ENCODE data around the gene RLBP1.

The RLBP1 gene

DNA sequence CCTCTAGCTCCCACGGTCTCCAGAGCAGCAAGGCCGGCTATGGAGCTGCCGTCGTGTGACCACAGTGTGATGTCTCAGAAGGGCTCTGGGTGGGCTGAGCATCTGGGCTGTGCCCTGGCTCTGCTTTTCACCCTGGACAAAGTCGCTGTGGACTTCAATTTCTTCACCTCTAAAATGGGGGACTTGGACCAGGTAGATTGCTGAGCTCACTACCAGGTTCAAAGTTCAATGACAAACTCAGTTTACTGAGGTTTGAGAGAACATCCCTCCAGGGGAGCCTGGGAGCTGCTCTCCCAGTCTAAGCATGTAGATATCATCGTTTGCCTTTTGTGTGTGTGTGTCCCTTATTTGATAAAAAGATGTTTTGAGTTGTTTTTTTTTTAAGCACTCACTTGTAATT is 25.1 kb downstream of the RLBP1 start:
- no peaks in the 10 kb centered on the region for H4K20me1 ChIP-seq (ENCODE audit: control insufficient read depth, insufficient read depth, low read depth, low read length)
- H3K36me3 ChIP-seq (ENCODE audit: control insufficient read depth, low read length): peaks cover under 1% of the 10 kb centered on the region
- H3K9me3 ChIP-seq (ENCODE audit: control insufficient read depth, insufficient read depth, low read length): no peaks in the 10 kb centered on the region
- no peaks in the 10 kb centered on the region for H3K27me3 ChIP-seq (ENCODE audit: control insufficient read depth, low read length)
- no peaks in the 10 kb centered on the region for H3K79me2 ChIP-seq (ENCODE audit: control insufficient read depth, low read length)
- no peak overlapping the region for H3K27ac ChIP-seq (ENCODE audit: low read depth, low read length)
- no peak for TF ChIP-seq CTCF (IDR thresholded peaks at IDR 0.05; ENCODE audit: low read depth, low read length, poor library complexity, severe bottlenecking)
- TF ChIP-seq EZH2phosphoT487 (IDR thresholded peaks at IDR 0.05; ENCODE audit: borderline replicate concordance, low read length): no peak
- no peaks in the 10 kb centered on the region for H3K4me1 ChIP-seq (ENCODE audit: control insufficient read depth, low read length)
- no peaks in the 10 kb centered on the region for H3K9me2 ChIP-seq (replicated peaks; ENCODE audit: control insufficient read depth, low read length)
- no peak overlapping the region for H3K4me2 ChIP-seq (ENCODE audit: low read length)
- no peak overlapping the region for H3K4me3 ChIP-seq (ENCODE audit: low read length)
- no peaks in the 10 kb centered on the region for H3F3A ChIP-seq (ENCODE audit: control insufficient read depth, insufficient read depth)

GRCh38 chr15:89195836-89196235 is 25.5 kb downstream of the RLBP1 start:
- Histone ChIP-seq H3K27ac (ENCODE audit: low read depth, low read length) (no peak overlapping the region), H3K36me3 (ENCODE audit: control insufficient read depth, low read length) (peaks cover 5% of the 10 kb centered on the region), H3K27me3 (ENCODE audit: control insufficient read depth, low read length) (no peaks in the 10 kb centered on the region)

DNA sequence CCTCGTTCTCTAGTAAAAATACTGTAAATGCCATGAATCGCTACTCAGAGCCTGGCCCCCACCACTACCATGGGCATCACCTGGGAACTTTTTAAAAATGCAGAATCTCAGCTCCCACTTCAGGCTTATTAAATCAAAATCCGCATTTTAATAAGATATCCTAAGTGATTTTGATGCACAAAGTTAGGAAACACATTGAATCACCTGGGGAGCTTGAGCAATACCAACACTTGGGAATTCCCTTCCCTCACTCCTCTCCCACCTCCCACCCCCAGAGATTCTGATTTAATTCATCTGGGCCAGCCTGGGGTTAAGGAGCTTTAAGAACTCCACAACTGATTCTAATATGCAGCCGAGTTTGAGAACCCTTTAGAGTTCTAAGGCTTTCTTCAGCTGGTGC is 26.8 kb downstream of the RLBP1 start:
- no peaks in the 10 kb centered on the region for H3K9me3 ChIP-seq (ENCODE audit: control insufficient read depth, insufficient read depth, low read length)
- peaks cover 5% of the 10 kb centered on the region for H3K36me3 ChIP-seq (ENCODE audit: control insufficient read depth, low read length)

More at GRCh38 chr15:89195836-89196235, 25.5 kb downstream of the RLBP1 start:
- Histone ChIP-seq H4K20me1 (ENCODE audit: control insufficient read depth, insufficient read depth, low read depth, low read length) (no peaks in the 10 kb centered on the region), H3K9me2 (replicated peaks; ENCODE audit: control insufficient read depth, low read length) (no peaks in the 10 kb centered on the region), H3K9me3 (ENCODE audit: control insufficient read depth, insufficient read depth, low read length) (no peaks in the 10 kb centered on the region), H3K79me2 (ENCODE audit: control insufficient read depth, low read length) (no peaks in the 10 kb centered on the region), H3K4me3 (ENCODE audit: low read length) (no peak overlapping the region), H3K4me2 (ENCODE audit: low read length) (no peak overlapping the region), H3F3A (ENCODE audit: control insufficient read depth, insufficient read depth) (no peaks in the 10 kb centered on the region), H3K4me1 (ENCODE audit: control insufficient read depth, low read length) (no peaks in the 10 kb centered on the region)
- TF ChIP-seq CTCF (IDR thresholded peaks at IDR 0.05; ENCODE audit: low read depth, low read length, poor library complexity, severe bottlenecking) (no peak), EZH2phosphoT487 (IDR thresholded peaks at IDR 0.05; ENCODE audit: borderline replicate concordance, low read length) (no peak)

More for the DNA sequence above, 26.8 kb downstream of the RLBP1 start:
- Histone ChIP-seq H3K79me2 (ENCODE audit: control insufficient read depth, low read length) (no peaks in the 10 kb centered on the region), H3K9me2 (replicated peaks; ENCODE audit: control insufficient read depth, low read length) (no peaks in the 10 kb centered on the region), H3F3A (ENCODE audit: control insufficient read depth, insufficient read depth) (no peaks in the 10 kb centered on the region), H3K4me3 (ENCODE audit: low read length) (no peak overlapping the region), H3K4me2 (ENCODE audit: low read length) (no peak overlapping the region), H3K27ac (ENCODE audit: low read depth, low read length) (no peak overlapping the region), H3K27me3 (ENCODE audit: control insufficient read depth, low read length) (no peaks in the 10 kb centered on the region), H4K20me1 (ENCODE audit: control insufficient read depth, insufficient read depth, low read depth, low read length) (no peaks in the 10 kb centered on the region), H3K4me1 (ENCODE audit: control insufficient read depth, low read length) (no peaks in the 10 kb centered on the region)
- TF ChIP-seq EZH2phosphoT487 (IDR thresholded peaks at IDR 0.05; ENCODE audit: borderline replicate concordance, low read length): no peak
- TF ChIP-seq CTCF (IDR thresholded peaks at IDR 0.05; ENCODE audit: low read depth, low read length, poor library complexity, severe bottlenecking): no peak

Measured in DOHH2 (cell line).